Fibroblast of mammary gland (primary cell): ENCODE results near the gene PTPRD.

ENCODE experiments used
- DNase-seq: peaks from one replicate; pipeline ENCODE4 v3.0.0-alpha.2; 2010; ENCODE audit warnings: low read depth
- H3K4me3 ChIP-seq: 2 replicates; pipeline ENCODE4 v1.5.1; 2011; ENCODE audit warnings: low read depth, mild to moderate bottlenecking, low read length, moderate library complexity; ENCODE audit not compliant: control insufficient read depth
- TF ChIP-seq, protein P1 (sequence below): conservative IDR thresholded peaks from 2 replicates; pipeline ENCODE4 v1.5.1; 2011; ENCODE audit warnings: low read depth, low read length, inconsistent platforms; ENCODE audit not compliant: control insufficient read depth, insufficient read depth

PTPRD gene

DNA sequence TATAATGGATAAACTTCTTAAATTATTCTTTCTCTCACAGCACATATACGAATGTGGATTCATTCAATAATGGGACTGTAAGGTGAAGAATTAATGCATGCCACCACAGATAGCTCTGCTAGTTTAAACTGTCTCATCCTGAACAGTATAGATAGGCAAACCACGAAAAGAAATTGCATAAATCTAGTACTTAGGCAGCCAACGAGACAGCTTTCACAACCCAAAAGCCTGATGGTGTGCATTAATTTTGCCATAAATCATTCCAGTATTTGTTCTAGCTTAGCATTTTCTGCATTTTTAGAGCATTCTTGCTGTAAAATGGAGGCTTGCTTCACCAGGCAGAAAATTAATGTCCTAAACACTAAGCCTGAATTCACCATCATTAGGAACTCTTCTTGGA, 1979.0 kb downstream of the PTPRD start:
- TF ChIP-seq, protein P1, sequence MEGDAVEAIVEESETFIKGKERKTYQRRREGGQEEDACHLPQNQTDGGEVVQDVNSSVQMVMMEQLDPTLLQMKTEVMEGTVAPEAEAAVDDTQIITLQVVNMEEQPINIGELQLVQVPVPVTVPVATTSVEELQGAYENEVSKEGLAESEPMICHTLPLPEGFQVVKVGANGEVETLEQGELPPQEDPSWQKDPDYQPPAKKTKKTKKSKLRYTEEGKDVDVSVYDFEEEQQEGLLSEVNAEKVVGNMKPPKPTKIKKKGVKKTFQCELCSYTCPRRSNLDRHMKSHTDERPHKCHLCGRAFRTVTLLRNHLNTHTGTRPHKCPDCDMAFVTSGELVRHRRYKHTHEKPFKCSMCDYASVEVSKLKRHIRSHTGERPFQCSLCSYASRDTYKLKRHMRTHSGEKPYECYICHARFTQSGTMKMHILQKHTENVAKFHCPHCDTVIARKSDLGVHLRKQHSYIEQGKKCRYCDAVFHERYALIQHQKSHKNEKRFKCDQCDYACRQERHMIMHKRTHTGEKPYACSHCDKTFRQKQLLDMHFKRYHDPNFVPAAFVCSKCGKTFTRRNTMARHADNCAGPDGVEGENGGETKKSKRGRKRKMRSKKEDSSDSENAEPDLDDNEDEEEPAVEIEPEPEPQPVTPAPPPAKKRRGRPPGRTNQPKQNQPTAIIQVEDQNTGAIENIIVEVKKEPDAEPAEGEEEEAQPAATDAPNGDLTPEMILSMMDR = no peak
- H3K4me3 ChIP-seq = no peak overlapping the region
- no peak for DNase-seq

DNA sequence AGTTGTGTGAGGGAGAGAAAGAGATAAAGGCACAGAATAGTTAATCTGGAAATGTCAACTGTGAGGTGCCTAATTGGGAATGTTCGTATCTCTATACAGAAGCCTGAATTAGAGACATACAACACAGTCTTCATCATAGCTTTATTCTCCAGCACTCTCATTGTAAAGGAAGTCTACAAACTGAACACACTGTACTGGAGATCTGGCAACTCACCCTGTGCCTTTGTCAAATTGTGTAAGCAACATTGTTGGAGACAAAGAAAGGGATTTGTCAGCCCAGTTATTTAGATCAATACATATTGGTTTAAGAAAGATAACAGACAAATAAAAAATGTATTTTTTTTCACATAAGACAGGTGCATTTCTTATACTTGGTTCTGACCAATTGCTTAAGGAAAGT, 1980.3 kb downstream of the PTPRD start:
- DNase-seq = no peak
- no peak overlapping the region for H3K4me3 ChIP-seq
- TF ChIP-seq, protein P1 = no peak

DNA sequence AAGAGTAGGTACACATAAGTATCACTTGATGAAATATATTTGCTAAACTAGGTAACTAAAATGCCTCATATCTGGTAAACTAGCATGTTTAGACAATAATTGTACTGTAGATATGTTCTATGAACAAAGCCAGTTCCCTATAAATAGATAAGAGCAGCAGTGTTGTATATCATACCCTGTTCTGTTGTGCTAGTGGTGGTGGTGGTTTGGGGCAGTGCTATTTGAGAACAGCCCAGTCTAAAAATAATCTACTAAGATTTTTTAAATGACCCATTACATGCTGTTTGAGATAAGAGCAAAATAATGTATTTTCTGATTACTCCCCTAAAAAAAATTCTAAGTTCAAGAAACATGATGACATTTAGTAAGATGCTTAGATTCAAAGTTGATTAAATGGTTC, 1984.0 kb downstream of the PTPRD start:
- no peak for DNase-seq
- TF ChIP-seq, protein P1 = no peak
- H3K4me3 ChIP-seq = no peak overlapping the region

DNA sequence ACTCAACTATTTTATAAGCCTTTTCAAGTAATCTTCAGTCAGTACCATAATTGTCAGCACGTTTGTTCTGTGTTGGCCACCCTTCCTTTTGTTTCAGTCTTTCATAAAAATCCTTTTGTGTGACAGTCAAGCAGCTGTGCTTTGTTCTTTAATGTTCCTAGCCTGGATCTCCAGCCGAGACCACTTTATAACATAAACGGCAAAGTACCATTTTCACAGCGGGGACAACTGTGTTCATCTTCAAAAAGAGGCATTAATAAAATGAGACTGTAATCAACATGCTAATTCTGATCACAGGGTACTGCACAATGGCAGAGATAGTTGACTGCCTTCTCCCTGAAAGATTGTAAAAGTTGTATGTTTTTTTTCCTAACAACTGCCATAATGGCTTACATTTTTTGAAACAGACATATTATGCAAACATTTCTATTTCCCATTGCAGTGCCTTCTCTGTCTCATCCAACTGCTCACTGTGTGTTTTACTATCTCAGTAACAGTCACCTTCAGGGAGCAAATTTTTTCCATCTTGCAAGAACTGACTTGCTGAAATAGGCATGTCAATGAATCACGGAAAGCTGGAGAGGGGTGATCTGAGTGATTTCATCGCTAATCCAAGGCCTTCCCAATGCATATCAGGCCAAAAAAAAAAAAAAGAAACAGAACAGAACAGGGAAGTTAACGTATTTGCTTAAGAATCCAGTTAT, 1984.7 kb downstream of the PTPRD start:
- H3K4me3 ChIP-seq = no peak overlapping the region
- TF ChIP-seq, protein P1 = no peak
- DNase-seq = peak; percentile 46

DNA sequence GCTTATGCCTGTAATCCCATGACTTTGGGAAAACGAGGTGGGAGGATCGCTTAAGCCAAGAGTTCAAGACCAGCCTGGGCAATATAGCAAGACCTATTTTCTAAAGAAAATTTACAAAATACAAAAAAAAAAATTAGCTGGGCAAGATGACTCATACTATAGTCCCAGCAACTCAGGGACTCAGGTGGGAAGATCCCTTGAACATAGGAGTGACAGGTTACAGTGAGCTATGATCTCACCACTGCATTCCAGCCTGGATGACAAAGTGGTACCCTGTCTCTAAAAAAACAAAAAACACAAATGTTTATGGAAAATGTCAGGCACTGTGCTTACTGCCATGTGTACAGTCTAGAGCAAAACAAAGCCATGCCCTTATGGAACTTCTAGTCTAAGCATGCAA, 1989.9 kb downstream of the PTPRD start:
- TF ChIP-seq, protein P1 = no peak
- no peak for DNase-seq
- H3K4me3 ChIP-seq = no peak overlapping the region

DNA sequence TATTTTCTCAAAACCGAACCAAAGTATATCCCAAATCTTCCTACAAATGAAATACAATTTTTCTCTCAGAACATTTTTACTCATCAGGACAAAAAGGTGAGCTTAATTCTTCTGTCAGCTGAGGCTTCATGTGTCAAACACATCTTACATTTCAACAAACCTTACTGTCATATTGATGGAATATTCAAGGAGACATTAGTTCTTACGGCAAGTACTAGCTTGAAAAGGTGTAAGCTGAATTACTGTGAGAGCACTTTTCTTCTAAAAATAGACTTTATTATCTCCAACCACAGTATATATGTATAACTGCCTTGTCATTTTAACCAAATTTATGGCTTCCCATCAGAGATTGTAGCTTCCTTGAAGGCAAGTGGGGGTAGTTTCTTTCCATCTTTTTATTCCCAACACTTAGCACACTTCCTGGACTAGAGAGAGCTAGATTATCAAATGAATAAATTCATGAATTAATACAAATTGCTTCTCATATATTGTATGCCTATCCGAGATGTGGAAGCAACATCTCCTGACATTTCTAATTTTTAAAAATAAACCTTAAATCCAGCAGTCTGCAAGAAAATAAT, 1990.5 kb downstream of the PTPRD start:
- no peak for DNase-seq
- TF ChIP-seq, protein P1 = no peak
- H3K4me3 ChIP-seq = no peak overlapping the region
